ENCODE data around the gene PTX3. TPM values are rescaled to one million over a fixed set of nuclear protein-coding genes. Genes with fewer than 3 reads are reported as not detected.

PTX3 gene
- polyA plus RNA-seq, 1 experiment: 60.8 TPM

GRCh38 chr3:157410945-157411344 is 25.7 kb upstream of the PTX3 start:
- TF ChIP-seq CTCF (IDR thresholded peaks at IDR 0.05; ENCODE audit: insufficient read depth, low read depth, low read length): no peak
- CTCF ChIA-PET: no interaction called here
- DNase-seq (ENCODE audit: low read depth): no peak
- no peak overlapping the region for H3K4me3 ChIP-seq (ENCODE audit: low read depth, low read length)
- no peaks in the 10 kb centered on the region for H3K36me3 ChIP-seq (ENCODE audit: control insufficient read depth, insufficient read depth, low read length)
- POLR2A ChIA-PET: no interaction called here
- no peaks in the 10 kb centered on the region for H3K27me3 ChIP-seq (ENCODE audit: control insufficient read depth, insufficient read depth, low read length)

GRCh38 chr3:157412323-157412855 is 24.3 kb upstream of the PTX3 start:
- ChIA-PET POLR2A (no interaction called here), CTCF (no interaction called here)
- Histone ChIP-seq H3K27me3 (ENCODE audit: control insufficient read depth, insufficient read depth, low read length) (no peaks in the 10 kb centered on the region), H3K4me3 (ENCODE audit: low read depth, low read length) (no peak overlapping the region), H3K36me3 (ENCODE audit: control insufficient read depth, insufficient read depth, low read length) (no peaks in the 10 kb centered on the region)
- no peak for DNase-seq (ENCODE audit: low read depth)
- no peak for TF ChIP-seq CTCF (IDR thresholded peaks at IDR 0.05; ENCODE audit: insufficient read depth, low read depth, low read length)

GRCh38 chr3:157414861-157415260 is 21.8 kb upstream of the PTX3 start:
- ChIA-PET CTCF (no interaction called here), POLR2A (no interaction called here)
- Histone ChIP-seq H3K4me3 (ENCODE audit: low read depth, low read length) (no peak overlapping the region), H3K36me3 (ENCODE audit: control insufficient read depth, insufficient read depth, low read length) (no peaks in the 10 kb centered on the region), H3K27me3 (ENCODE audit: control insufficient read depth, insufficient read depth, low read length) (no peaks in the 10 kb centered on the region)
- no peak for TF ChIP-seq CTCF (IDR thresholded peaks at IDR 0.05; ENCODE audit: insufficient read depth, low read depth, low read length)
- DNase-seq (ENCODE audit: low read depth): no peak

- ChIA-PET POLR2A (no interaction called here), CTCF (interaction anchor here (0.7 to 1.7 kb wide), 3 partner anchors 11 to 86 kb away, joined by 3 read pairs; no protein-coding TSS in a partner anchor)
- no peak for DNase-seq (ENCODE audit: low read depth)
- Histone ChIP-seq H3K4me3 (ENCODE audit: low read depth, low read length) (no peak overlapping the region), H3K27me3 (ENCODE audit: control insufficient read depth, insufficient read depth, low read length) (no peaks in the 10 kb centered on the region), H3K36me3 (ENCODE audit: control insufficient read depth, insufficient read depth, low read length) (no peaks in the 10 kb centered on the region)
- TF ChIP-seq CTCF (IDR thresholded peaks at IDR 0.05; ENCODE audit: insufficient read depth, low read depth, low read length): no peak
Observed at GRCh38 chr3:157416347-157417087, 20.1 kb upstream of the PTX3 start.

- no peak for DNase-seq (ENCODE audit: low read depth)
- CTCF ChIA-PET: interaction anchor here (0.7 to 1.7 kb wide), 5 partner anchors 10 to 87 kb away, joined by 3 read pairs; no protein-coding TSS in a partner anchor
- Histone ChIP-seq H3K27me3 (ENCODE audit: control insufficient read depth, insufficient read depth, low read length) (no peaks in the 10 kb centered on the region), H3K36me3 (ENCODE audit: control insufficient read depth, insufficient read depth, low read length) (no peaks in the 10 kb centered on the region), H3K4me3 (ENCODE audit: low read depth, low read length) (no peak overlapping the region)
- no peak for TF ChIP-seq CTCF (IDR thresholded peaks at IDR 0.05; ENCODE audit: insufficient read depth, low read depth, low read length)
- POLR2A ChIA-PET: no interaction called here
Observed at GRCh38 chr3:157417247-157417646, 19.4 kb upstream of the PTX3 start.
